ENCODE measurements around the gene NFATC1. TPM values are rescaled to one million over a fixed set of nuclear protein-coding genes. Genes with fewer than 3 reads are reported as not detected.

Gene NFATC1
- total RNA-seq, result 3.1 and 3.9 TPM in 2 replicates

DNA sequence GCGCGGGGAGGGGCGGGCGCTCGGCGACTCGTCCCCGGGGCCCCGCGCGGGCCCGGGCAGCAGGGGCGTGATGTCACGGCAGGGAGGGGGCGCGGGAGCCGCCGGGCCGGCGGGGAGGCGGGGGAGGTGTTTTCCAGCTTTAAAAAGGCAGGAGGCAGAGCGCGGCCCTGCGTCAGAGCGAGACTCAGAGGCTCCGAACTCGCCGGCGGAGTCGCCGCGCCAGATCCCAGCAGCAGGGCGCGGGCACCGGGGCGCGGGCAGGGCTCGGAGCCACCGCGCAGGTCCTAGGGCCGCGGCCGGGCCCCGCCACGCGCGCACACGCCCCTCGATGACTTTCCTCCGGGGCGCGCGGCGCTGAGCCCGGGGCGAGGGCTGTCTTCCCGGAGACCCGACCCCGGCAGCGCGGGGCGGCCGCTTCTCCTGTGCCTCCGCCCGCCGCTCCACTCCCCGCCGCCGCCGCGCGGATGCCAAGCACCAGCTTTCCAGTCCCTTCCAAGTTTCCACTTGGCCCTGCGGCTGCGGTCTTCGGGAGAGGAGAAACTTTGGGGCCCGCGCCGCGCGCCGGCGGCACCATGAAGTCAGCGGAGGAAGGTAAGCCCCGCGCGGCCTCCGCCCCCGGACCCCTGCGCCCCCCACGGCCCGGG is at the start of gene NFATC1:
NFATC1 (plus strand) TSS at position 170 of the 644 bp plus-strand sequence; CDS start at position 465, 295 bp downstream.

Small RNA genes within 50 kb of the gene (small RNA-seq; reads per million reads assigned to genes)
- not detected for gene AC018445.2
